ENCODE results near the gene SEMA4A.

Gene SEMA4A

GRCh38 chr1:156153362-156153761 lies at the start of gene SEMA4A:
Gene SEMA4A, plus strand, starts transcription at chr1:156153585. Its CDS starts 994 bp downstream, at chr1:156154579.
- DNase-seq, result no peak

GRCh38 chr1:156104065-156104810 lies 49.1 kb upstream of the SEMA4A start:
- peak; percentile 89 for DNase-seq

GRCh38 chr1:156104861-156105832 lies 48.2 kb upstream of the SEMA4A start:
- no peak for DNase-seq

- DNase-seq, result no peak
Observed at GRCh38 chr1:156106624-156107488, 46.5 kb upstream of the SEMA4A start.

- DNase-seq, result no peak
Observed at GRCh38 chr1:156108057-156108456, 45.3 kb upstream of the SEMA4A start.

GRCh38 chr1:156108664-156109241 lies 44.6 kb upstream of the SEMA4A start:
- no peak for DNase-seq

GRCh38 chr1:156110252-156110651 lies 43.1 kb upstream of the SEMA4A start:
- DNase-seq, result no peak

GRCh38 chr1:156111355-156111962 lies 41.9 kb upstream of the SEMA4A start:
- DNase-seq, result no peak

GRCh38 chr1:156112276-156113137 lies 40.9 kb upstream of the SEMA4A start:
- no peak for DNase-seq

- DNase-seq, result no peak
Observed at GRCh38 chr1:156113282-156113950, 40.0 kb upstream of the SEMA4A start.

- DNase-seq, result peak; percentile 89
Observed at GRCh38 chr1:156114101-156114918, 39.1 kb upstream of the SEMA4A start, which contains the start of gene LMNA. Gene LMNA, plus strand, starts transcription at chr1:156114711. Its CDS starts 208 bp downstream, at chr1:156114919.

GRCh38 chr1:156114919-156115513 lies 38.4 kb upstream of the SEMA4A start:
- DNase-seq, result peak; percentile 38

GRCh38 chr1:156115514-156116374 lies 37.6 kb upstream of the SEMA4A start:
- DNase-seq, result peak; percentile 37

GRCh38 chr1:156116731-156117130 lies 36.7 kb upstream of the SEMA4A start:
- peak; percentile 25 for DNase-seq

GRCh38 chr1:156117414-156118176 lies 35.8 kb upstream of the SEMA4A start:
- peak; percentile 38 for DNase-seq

- DNase-seq, result peak; percentile 26
Observed at GRCh38 chr1:156118177-156118868, 35.1 kb upstream of the SEMA4A start.
